K562 (cell line): ENCODE data around the gene TMEM39A. TPM values are rescaled to one million over a fixed set of nuclear protein-coding genes. Genes with fewer than 3 reads are reported as not detected.

Experiments used
- ATF6 ChIP-seq: sonication (generic); formaldehyde crosslinking; IDR thresholded peaks from 2 replicates; pipeline ENCODE4 v1.4.0; 2020; ENCODE audit warnings: mild to moderate bottlenecking, missing genetic modification reagents
- CEBPG ChIP-seq, 3 experiments: fragments of 200-800 bp in 1 of 3; sonication (Bioruptor generic) in 1 of 3; sonication (generic) in 1 of 3; formaldehyde crosslinking in 1 of 3; IDR thresholded peaks in 2 of 3; conservative IDR thresholded peaks in 1 of 3; 2 replicates each; pipeline versions ENCODE4 v1.6.1 to v1.8.0; 2016 to 2022; ENCODE audit warnings: missing compliant biosample characterization in 2 of 3, missing genetic modification characterization in 2 of 3, mild to moderate bottlenecking in 1 of 3, missing genetic modification reagents in 1 of 3
- E4F1 ChIP-seq: fragments of 250-450 bp; sonication (Bioruptor Pico); IDR thresholded peaks from 2 replicates; pipeline ENCODE4 v1.5.0; 2021; ENCODE audit warnings: mild to moderate bottlenecking, borderline replicate concordance
- ELF2 ChIP-seq: fragments of 250-450 bp; sonication (Bioruptor Pico); IDR thresholded peaks from 2 replicates; pipeline ENCODE4 v1.5.0; 2021; ENCODE audit warnings: mild to moderate bottlenecking
- EP400 ChIP-seq: fragments of 450-650 bp; IDR thresholded peaks from 2 replicates; pipeline ENCODE4 v1.6.1; 2017; ENCODE audit warnings: antibody characterized with exemption, mild to moderate bottlenecking, moderate library complexity
- FIP1L1 ChIP-seq: fragments of 200-400 bp; formaldehyde crosslinking; IDR thresholded peaks from 2 replicates; pipeline ENCODE4 v1.6.1; 2018; ENCODE audit warnings: mild to moderate bottlenecking, low read depth, low read length; ENCODE audit not compliant: poor library complexity, severe bottlenecking
- FOXA1 ChIP-seq: fragments of 450-650 bp; IDR thresholded peaks from 2 replicates; pipeline ENCODE4 v1.6.1; 2016; ENCODE audit warnings: mild to moderate bottlenecking, borderline replicate concordance
- GTF2E2 ChIP-seq: fragments of 200-800 bp; sonication (Bioruptor generic); IDR thresholded peaks from 2 replicates; pipeline ENCODE4 v1.6.1; 2016; ENCODE audit warnings: missing genetic modification characterization, missing compliant biosample characterization
- HBP1 ChIP-seq: fragments of 450-650 bp; formaldehyde crosslinking; IDR thresholded peaks from 2 replicates; pipeline ENCODE4 v1.4.0; 2022; ENCODE audit warnings: missing genetic modification characterization
- HDAC1 ChIP-seq, 2 experiments: fragments of 450-650 bp; IDR thresholded peaks; 2 replicates each; pipeline ENCODE4 v1.6.1; 2016 to 2017; ENCODE audit warnings: inconsistent platforms in 1 of 2, mild to moderate bottlenecking in 1 of 2, moderate library complexity in 1 of 2
- OTX1 ChIP-seq: fragments of 450-650 bp; formaldehyde crosslinking; IDR thresholded peaks from 2 replicates; pipeline ENCODE4 v1.4.0; 2022; ENCODE audit warnings: mild to moderate bottlenecking
- PHF21A ChIP-seq: fragments of 450-650 bp; IDR thresholded peaks from 2 replicates; pipeline ENCODE4 v1.6.1; 2017; ENCODE audit warnings: low read depth, borderline replicate concordance
- POLR2H ChIP-seq: IDR thresholded peaks from 2 replicates; pipeline ENCODE4 v1.6.1; 2016; ENCODE audit warnings: missing genetic modification characterization, low read depth, mild to moderate bottlenecking, control low read depth, missing compliant biosample characterization, moderate library complexity
- POU5F1 ChIP-seq: fragments of 150-350 bp; IDR thresholded peaks from 2 replicates; pipeline ENCODE4 v1.6.1; 2014; ENCODE audit warnings: borderline replicate concordance, low read length, low read depth, mild to moderate bottlenecking; ENCODE audit not compliant: partially characterized antibody
- SIX5 ChIP-seq, 2 experiments: IDR thresholded peaks; 2 replicates each; pipeline ENCODE4 v1.6.1; 2011; ENCODE audit warnings: low read length in 2 of 2, borderline replicate concordance in 1 of 2, low read depth in 1 of 2, mild to moderate bottlenecking in 1 of 2, moderate library complexity in 1 of 2; ENCODE audit not compliant: insufficient read depth in 1 of 2
- SREBF1 ChIP-seq: fragments of 150-350 bp; IDR thresholded peaks from 2 replicates; pipeline ENCODE4 v1.6.1; 2014; ENCODE audit warnings: antibody characterized with exemption, low read depth, low read length, borderline replicate concordance
- U2AF1 ChIP-seq: fragments of 200-400 bp; formaldehyde crosslinking; optimal IDR thresholded peaks from 2 replicates; pipeline ENCODE3; 2017; ENCODE audit warnings: mild to moderate bottlenecking, low read depth, low read length, moderate library complexity
- ZFX ChIP-seq: sonication (generic); formaldehyde crosslinking; IDR thresholded peaks from 2 replicates; pipeline ENCODE4 v1.8.0; 2022; ENCODE audit warnings: mild to moderate bottlenecking, missing genetic modification reagents, moderate library complexity
- ZNF197 ChIP-seq: fragments of 200-800 bp; sonication (Bioruptor generic); IDR thresholded peaks from 2 replicates; pipeline ENCODE4 v1.6.1; 2016; ENCODE audit warnings: low read depth, missing genetic modification characterization, missing compliant biosample characterization
- ZNF57 ChIP-seq: fragments of 450-650 bp; formaldehyde crosslinking; IDR thresholded peaks from 2 replicates; pipeline ENCODE4 v1.4.0; 2020; ENCODE audit warnings: mild to moderate bottlenecking, moderate library complexity
- polyA plus RNA-seq, 8 experiments: library from polyadenylated mRNA; depleted of rRNA in 4 of 8; stranded (reverse) in 5 of 8; unstranded in 3 of 8; fragments of >200 nt; fragmentation: Nextera tagmentation in 2 of 8; fragmentation: Illumina TruSeq in 1 of 8; extraction: Ambion mirVana in 2 of 8; extraction: Trizol in 1 of 8; gene quantifications; 2 replicates each; pipeline versions ENCODE4 v1.2.1 to v1.2.3, GENCODE V29; 2011 to 2014; ENCODE audit warnings: inconsistent platforms in 1 of 8, missing spikeins in 1 of 8
- total RNA-seq, 7 experiments: library from RNA; depleted of rRNA in 6 of 7; stranded (reverse); fragments of >200 nt in 6 of 7; fragmentation: Illumina TruSeq in 2 of 7; extraction: Trizol in 2 of 7; gene quantifications; 2 replicates each; pipeline versions ENCODE4 v1.2.1 to v1.2.3, GENCODE V29; 2011 to 2021; ENCODE audit warnings: low replicate concordance in 1 of 7

Gene TMEM39A
- total and polyA plus RNA-seq, 9 of the 15 experiments (the other 6 are each of a cell fraction or from before 2014, with no cell fraction given), result 12.0 to 41.5 (median 15.4) TPM

GRCh38 chr3:119463171-119464169, at the start of gene TMEM39A (continued):
- TF ChIP-seq SREBF1, result no peak
- TF ChIP-seq ZFX (CRISPR knock-in tag), result peak; percentile 60; the same call in 1 of the 2 replicates
- TF ChIP-seq PHF21A, result no peak
- TF ChIP-seq POU5F1, result no peak
- TF ChIP-seq GTF2E2 (tag), result peak; percentile 69; the same call in 1 of the 2 replicates
- no peak for TF ChIP-seq ZNF197 (CRISPR knock-in tag)
- no peak for TF ChIP-seq CEBPG (CRISPR knock-in tag; IDR thresholded peaks at IDR 0.05)
- TF ChIP-seq CEBPG (tag; conservative IDR thresholded peaks at IDR 0.05 in 1 of 2, IDR thresholded peaks at IDR 0.05 in 1 of 2), result no peak
- no peak for TF ChIP-seq ATF6 (CRISPR knock-in tag)
- TF ChIP-seq ZNF57 (CRISPR knock-in tag), result no peak
- no peak for TF ChIP-seq E4F1
- TF ChIP-seq SIX5 (IDR thresholded peaks at IDR 0.05; ENCODE audit: borderline replicate concordance in 1 of 2, insufficient read depth in 1 of 2, low read depth in 1 of 2, low read length in 2 of 2), result peak in 1 of 2 experiments; percentile 38; a peak in 2 of 4 replicates
- no peak for TF ChIP-seq U2AF1
- TF ChIP-seq ELF2 (CRISPR knock-in tag), result peak; percentile 64; the same call in 1 of the 2 replicates
- TF ChIP-seq FIP1L1, result no peak
- no peak for TF ChIP-seq FOXA1
- peak; percentile 93 for TF ChIP-seq POLR2H
- TF ChIP-seq EP400, result peak; percentile 100
- 0 out of 4 replicates have a peak, but pooled peaks of 1 of the 2 experiments have one; percentile 46 for TF ChIP-seq HDAC1 (IDR thresholded peaks at IDR 0.05)
- no peak for TF ChIP-seq OTX1
- TF ChIP-seq HBP1, result no peak
